ENCODE measurements around the gene PFAS. TPM values are rescaled to one million over a fixed set of nuclear protein-coding genes. Genes with fewer than 3 reads are reported as not detected.
A peak's percentile ranks its signal among the peaks of the same experiment; 100 is the strongest.
"Not testable (repeated sequence)": the region's sequence is repeated elsewhere in the genome, so short reads cannot be mapped to it uniquely, and the experiment has no call there.

Gene PFAS
- total RNA-seq, 1 donor from 2014 or later = 121 TPM

DNA sequence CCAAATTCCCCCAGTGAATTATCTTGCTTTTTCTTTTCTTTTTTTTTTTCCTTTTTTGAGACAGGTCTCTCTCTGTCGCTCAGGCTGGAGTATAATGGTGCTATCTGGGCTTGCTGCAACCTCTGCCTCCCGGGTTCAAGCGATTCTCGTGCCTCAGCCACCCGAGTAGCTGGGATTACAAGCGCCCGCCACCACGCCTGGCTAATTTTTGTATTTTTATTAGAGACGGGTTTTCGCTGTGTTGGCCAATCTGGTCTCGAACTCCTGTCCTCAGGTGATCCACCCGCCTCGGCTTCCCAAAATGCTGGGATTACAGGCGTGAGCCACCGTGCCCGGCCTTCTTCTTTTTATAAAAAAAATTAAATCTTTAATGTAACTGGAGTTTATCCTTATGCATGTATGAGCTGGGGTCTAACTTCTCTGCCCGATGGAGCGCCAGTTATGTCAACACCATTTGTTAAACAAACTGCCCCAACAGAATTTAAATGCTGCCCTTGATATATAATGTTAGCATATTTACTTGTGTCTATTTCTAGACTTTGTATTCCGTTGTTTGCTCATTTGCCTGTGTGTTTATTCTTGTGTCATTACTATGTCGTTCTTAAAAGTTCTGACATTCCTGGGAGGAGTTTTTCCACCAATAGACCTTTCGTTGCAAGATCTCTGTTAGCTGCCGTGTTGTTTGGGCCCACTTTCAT lies 38.2 kb upstream of the PFAS start:
- intact Hi-C loops (cut with micrococcal nuclease) = loop anchor here (1.0 kb wide), 4 partner anchors 11 to 38 kb away; partner anchors contain the start of gene BORCS6
- Mint-ChIP-seq H3K27me3 (no peaks in the 10 kb centered on the region), H3K9me3 (no peaks in the 10 kb centered on the region), H3K36me3 (ENCODE audit: low read depth) (peaks cover 2% of the 10 kb centered on the region), H3K4me3 (peak overlapping the region; percentile 95), H3K4me1 (peaks cover 19% of the 10 kb centered on the region), H3K27ac (peak overlapping the region; percentile 91)
- DNase-seq = no peak
- TF ChIP-seq, protein P1, sequence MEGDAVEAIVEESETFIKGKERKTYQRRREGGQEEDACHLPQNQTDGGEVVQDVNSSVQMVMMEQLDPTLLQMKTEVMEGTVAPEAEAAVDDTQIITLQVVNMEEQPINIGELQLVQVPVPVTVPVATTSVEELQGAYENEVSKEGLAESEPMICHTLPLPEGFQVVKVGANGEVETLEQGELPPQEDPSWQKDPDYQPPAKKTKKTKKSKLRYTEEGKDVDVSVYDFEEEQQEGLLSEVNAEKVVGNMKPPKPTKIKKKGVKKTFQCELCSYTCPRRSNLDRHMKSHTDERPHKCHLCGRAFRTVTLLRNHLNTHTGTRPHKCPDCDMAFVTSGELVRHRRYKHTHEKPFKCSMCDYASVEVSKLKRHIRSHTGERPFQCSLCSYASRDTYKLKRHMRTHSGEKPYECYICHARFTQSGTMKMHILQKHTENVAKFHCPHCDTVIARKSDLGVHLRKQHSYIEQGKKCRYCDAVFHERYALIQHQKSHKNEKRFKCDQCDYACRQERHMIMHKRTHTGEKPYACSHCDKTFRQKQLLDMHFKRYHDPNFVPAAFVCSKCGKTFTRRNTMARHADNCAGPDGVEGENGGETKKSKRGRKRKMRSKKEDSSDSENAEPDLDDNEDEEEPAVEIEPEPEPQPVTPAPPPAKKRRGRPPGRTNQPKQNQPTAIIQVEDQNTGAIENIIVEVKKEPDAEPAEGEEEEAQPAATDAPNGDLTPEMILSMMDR (IDR thresholded peaks at IDR 0.05) = no peak
- POLR2A ChIA-PET = interaction anchor here (0.7 to 6.8 kb wide), 10 partner anchors 11 to 78 kb away, joined by 3 to 84 read pairs (median 6); partner anchors contain the start of genes BORCS6, CTC1 and RANGRF
- CTCF ChIA-PET = interaction anchor here (1.0 kb wide), 1 partner anchor 10 kb away, joined by 4 read pairs; no protein-coding TSS in a partner anchor
- ATAC-seq (ENCODE audit: low read depth) = no peak

DNA sequence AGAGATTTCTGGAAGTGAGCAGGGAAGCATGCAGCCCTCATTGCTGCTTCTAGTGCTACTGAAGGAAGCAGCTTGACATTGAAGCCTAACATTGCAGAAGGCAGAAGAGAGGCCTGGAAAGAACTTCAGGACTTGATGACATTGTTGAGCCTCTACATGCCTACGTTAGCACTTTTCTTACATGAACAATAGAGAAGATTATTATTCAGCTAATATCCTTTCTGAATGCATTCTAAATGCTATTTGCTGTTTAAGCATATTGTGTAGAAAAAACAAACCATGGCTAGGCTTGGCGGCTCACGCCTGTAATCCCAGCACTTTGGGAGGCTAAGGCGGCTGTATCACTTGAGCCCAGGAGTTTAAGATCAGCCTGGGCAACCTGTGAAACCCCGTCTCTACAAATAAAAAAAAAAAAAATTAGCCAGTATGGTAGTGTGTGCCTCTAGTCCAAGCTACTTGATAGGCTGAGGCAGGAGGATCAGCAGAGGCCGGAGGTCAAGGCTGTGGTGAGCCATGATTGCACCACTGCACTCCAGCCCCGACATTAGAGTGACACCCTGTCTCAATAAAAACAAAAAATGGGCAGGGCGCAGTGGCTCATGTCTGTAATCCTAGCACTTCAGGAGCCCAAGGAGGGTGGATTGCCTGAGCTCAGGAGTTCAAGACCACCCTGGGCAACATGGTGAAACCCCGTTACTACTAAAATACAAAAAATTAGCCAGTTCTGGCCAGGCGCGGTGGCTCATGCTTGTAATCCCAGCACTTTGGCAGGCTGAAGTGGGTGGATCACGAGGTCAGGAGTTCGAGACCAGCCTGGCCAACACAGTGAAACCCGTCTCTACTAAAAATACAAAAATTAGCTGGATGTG lies 36.5 kb upstream of the PFAS start:
- Mint-ChIP-seq H3K4me1 (peaks cover 19% of the 10 kb centered on the region), H3K9me3 (no peaks in the 10 kb centered on the region), H3K27me3 (no peaks in the 10 kb centered on the region), H3K27ac (no peak overlapping the region), H3K36me3 (ENCODE audit: low read depth) (peaks cover 2% of the 10 kb centered on the region), H3K4me3 (no peak overlapping the region)
- no peak for ATAC-seq (ENCODE audit: low read depth)
- CTCF ChIA-PET = no interaction called here
- POLR2A ChIA-PET = interaction anchor here (0.6 to 6.8 kb wide), 4 partner anchors 10 to 39 kb away, joined by 3 to 84 read pairs (median 36); partner anchors contain the start of genes BORCS6 and CTC1
- no peak for DNase-seq
- TF ChIP-seq, protein P1 (IDR thresholded peaks at IDR 0.05) = no peak
- intact Hi-C loops (cut with micrococcal nuclease) = no loop called here

DNA sequence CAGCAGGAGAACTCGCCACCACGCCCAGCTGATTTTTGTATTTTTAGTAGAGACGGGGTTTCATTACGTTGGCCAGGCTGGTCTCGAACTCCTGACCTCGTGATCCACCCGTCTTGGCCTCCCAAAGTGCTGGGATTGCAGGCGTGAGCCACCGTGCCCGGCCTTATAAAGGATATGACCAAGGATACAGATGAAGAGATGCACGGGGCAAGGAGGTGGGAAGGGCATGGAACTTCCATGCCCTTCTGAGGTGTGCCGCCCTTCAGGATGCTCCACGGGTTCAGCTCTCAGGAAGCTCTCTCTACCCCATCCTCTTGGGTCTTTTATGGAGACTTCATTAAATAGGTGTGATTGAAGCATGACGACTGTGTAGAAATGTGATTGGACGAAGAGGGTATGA lies 35.1 kb upstream of the PFAS start:
- H3K27ac Mint-ChIP-seq; CTCF ChIA-PET; intact Hi-C loops (cut with micrococcal nuclease); ATAC-seq (ENCODE audit: low read depth); DNase-seq; H3K9me3 Mint-ChIP-seq; H3K27me3 Mint-ChIP-seq; H3K4me3 Mint-ChIP-seq; H3K36me3 Mint-ChIP-seq (ENCODE audit: low read depth): not testable (repeated sequence)
- H3K4me1 Mint-ChIP-seq = peaks cover 22% of the 10 kb centered on the region
- POLR2A ChIA-PET = interaction anchor here (0.6 to 1.0 kb wide), 3 partner anchors 9 to 282 kb away, joined by 5 to 6 read pairs (median 5); no protein-coding TSS in a partner anchor

DNA sequence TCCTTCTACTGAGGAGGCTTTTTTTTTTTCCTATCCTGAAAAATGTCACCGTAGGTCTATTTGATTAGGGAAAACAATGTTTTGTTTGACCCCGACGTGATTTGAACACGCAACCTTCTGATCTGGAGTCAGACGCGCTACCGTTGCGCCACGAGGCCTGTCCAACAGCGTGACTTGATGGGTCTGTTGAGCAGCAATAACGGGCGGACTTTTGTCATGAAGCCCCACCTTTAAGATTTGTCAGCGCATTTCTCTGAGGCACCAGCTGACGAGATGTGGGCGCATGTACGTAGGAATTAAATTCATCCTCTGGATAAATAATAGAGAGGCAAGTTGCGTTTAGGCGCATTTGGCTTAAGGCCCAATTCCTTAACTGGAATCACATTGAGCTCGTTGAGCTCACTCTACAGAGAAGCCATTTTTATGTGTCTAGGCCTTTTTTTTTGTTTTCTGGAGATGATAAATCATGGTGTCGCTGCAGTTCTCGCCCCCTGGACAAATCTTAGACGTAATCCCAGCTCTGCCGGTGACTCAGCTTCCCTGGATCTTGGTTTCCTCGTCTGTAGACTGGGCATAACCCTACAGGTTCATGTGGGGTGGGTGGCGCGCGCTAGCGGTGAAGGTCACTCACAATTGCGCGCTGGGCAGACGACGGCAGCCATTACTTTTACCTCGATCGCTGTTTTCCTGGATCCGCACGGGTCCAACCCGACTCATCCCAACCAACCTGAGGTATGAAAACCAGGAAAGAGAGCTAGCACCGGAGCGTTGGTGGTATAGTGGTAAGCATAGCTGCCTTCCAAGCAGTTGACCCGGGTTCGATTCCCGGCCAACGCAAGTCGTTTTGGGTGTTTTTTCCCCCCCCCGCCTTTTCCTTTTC lies 28.1 kb upstream of the PFAS start:
- peak; percentile 13 for ATAC-seq (ENCODE audit: low read depth)
- Mint-ChIP-seq H3K27me3 (peaks cover 11% of the 10 kb centered on the region), H3K36me3 (ENCODE audit: low read depth) (peaks cover 28% of the 10 kb centered on the region), H3K4me3 (peak overlapping the region; percentile 97), H3K4me1 (peaks cover 52% of the 10 kb centered on the region), H3K27ac (peak overlapping the region; percentile 97), H3K9me3 (no peaks in the 10 kb centered on the region)
- ChIA-PET POLR2A (interaction anchor here (0.6 to 11.8 kb wide), 35 partner anchors 10 to 1975 kb away, joined by 3 to 413 read pairs (median 7); partner anchors contain the start of genes AURKB, BORCS6, CTC1 and HES7), CTCF (interaction anchor here (1.1 to 2.6 kb wide), 10 partner anchors 10 to 163 kb away, joined by 4 to 21 read pairs (median 4); partner anchors contain the start of genes ALOXE3, CTC1, KRABD2 and PFAS)
- peak; percentile 85 for DNase-seq
- TF ChIP-seq, protein P1 (IDR thresholded peaks at IDR 0.05) = no peak
- intact Hi-C loops (cut with micrococcal nuclease) = loop anchor here (10.0 kb wide), 2 partner anchors 366 to 536 kb away; partner anchors contain the start of genes CYB5D1, NAA38, TMEM88 and TP53
